Right lobe of liver (tissue), 6 donors: Measurements from ENCODE around the gene SLC30A2. TPM values are rescaled to one million over a fixed set of nuclear protein-coding genes. Genes with fewer than 3 reads are reported as not detected.
"Not testable (repeated sequence)": the region's sequence is repeated elsewhere in the genome, so short reads cannot be mapped to it uniquely, and the experiment has no call there.

Experiments used
- ATAC-seq, 4 donors: fragments of 200-7000 bp; cut with Tn5 transposase; one replicate each; pipeline ENCODE4 v1.9.1; 2020; ENCODE audit warnings: mild to moderate bottlenecking in 4 of 4, moderate library complexity in 4 of 4
- DNase-seq, 3 donors: peaks; one replicate each; pipeline ENCODE4 v3.0.0-alpha.2; 2020
- H3K27ac ChIP-seq, 3 donors: fragments of 200-600 bp; one replicate each; pipeline ENCODE4 v1.8.0; 2022
- H3K27me3 ChIP-seq, 2 donors: fragments of 200-600 bp; one replicate each; pipeline ENCODE4 v1.8.0; 2022
- H3K36me3 ChIP-seq, 4 donors: fragments of 200-600 bp; sonication (generic) in 1 of 4; one replicate each; pipeline versions ENCODE4 v1.5.1 to v1.8.0; 2017 to 2022; ENCODE audit warnings: control low read depth in 1 of 4
- H3K4me1 ChIP-seq, 4 donors: fragments of 200-600 bp; sonication (generic) in 1 of 4; one replicate each; pipeline versions ENCODE4 v1.5.1 to v1.8.0; 2017 to 2022; ENCODE audit warnings: control low read depth in 1 of 4
- H3K4me3 ChIP-seq, 3 donors: fragments of 200-600 bp; one replicate each; pipeline ENCODE4 v1.8.0; 2022
- H3K9me3 ChIP-seq, 4 donors: fragments of 200-600 bp; sonication (generic) in 1 of 4; one replicate each; pipeline versions ENCODE4 v1.5.1 to v1.8.0; 2017 to 2022; ENCODE audit warnings: control low read depth in 1 of 4
- CTCF ChIP-seq, 4 donors: fragments of 200-600 bp in 3 of 4; fragments of 450-650 bp in 1 of 4; IDR thresholded peaks; one replicate each; pipeline versions ENCODE4 v1.5.1 to v1.8.0; 2016 to 2022; ENCODE audit warnings: antibody characterized with exemption in 4 of 4, mild to moderate bottlenecking in 2 of 4
- POLR2A ChIP-seq: fragments of 450-650 bp; IDR thresholded peaks from one replicate; pipeline ENCODE4 v1.6.1; 2017; ENCODE audit warnings: antibody characterized with exemption, mild to moderate bottlenecking
- WGBS: methylation state at CpG from one replicate; pipeline ENCODE4 v1.1.6; 2018; ENCODE audit warnings: low coverage, low lambda C conversion rate; ENCODE audit not compliant: insufficient coverage; ENCODE audit errors: missing lambda C conversion rate; 5-methylcytosine and 5-hydroxymethylcytosine counted together
- intact Hi-C, 2 donors: fragments of 100-400 bp; cut with DNase I; formaldehyde crosslinking; loops; one replicate each; pipeline versions ENCODE4 v1.11.2 to v1.14.1; 2022
- long read RNA-seq: library from polyadenylated mRNA; unstranded; transcript quantifications from one replicate; pipeline ENCODE4 v2.0.0, GENCODE V29; 2019
- total RNA-seq, 6 experiments: library from RNA; depleted of rRNA in 2 of 6; stranded (reverse); fragments of >200 nt in 2 of 6; fragmentation: NEBNext Ultra II Directional in 3 of 6; extraction: Animal tissue kit (Norgen Biotek cat#: 25700) in 3 of 6; gene quantifications; one replicate each; pipeline versions ENCODE4 v1.1.0 to v1.2.4, GENCODE V29; 2016 to 2023
- donor health status: DM: no; HTN: yes; CAD: no.
- donor health status: DM: no; HTN: no; CAD: no.
- donor health status: DM: no; HTN: no; CAD: no.
- donor health status: DM: no; HTN: yes; CAD: no.
- donor health status: DM: no; HTN: yes; CAD: no.

Gene SLC30A2
- total RNA-seq, result under 1 TPM in 5 of 6 experiments, not detected in 1; 0.07 to 0.31 (median 0.22) TPM
- long read RNA-seq, result 0 reads

GRCh38 chr1:26045722-26046245 is at the start of gene SLC30A2:
TSS of gene SLC30A2 (minus strand) at chr1:26046118. CDS start at chr1:26045896, 222 bp downstream.
- no peak within 1 kb of the TSS for H3K27ac ChIP-seq

GRCh38 chr1:26094677-26095383 is 48.9 kb upstream of the SLC30A2 start:
- Histone ChIP-seq H3K27ac (no peak overlapping the region), H3K27me3 (no peaks in the 10 kb centered on the region), H3K36me3 (no peaks in the 10 kb centered on the region), H3K9me3 (no peaks in the 10 kb centered on the region), H3K4me1 (no peaks in the 10 kb centered on the region), H3K4me3 (no peak overlapping the region)
- DNase-seq, result peak in 1 of 3 donors; percentile 40
- TF ChIP-seq CTCF (IDR thresholded peaks at IDR 0.05), result no peak
- no peak for TF ChIP-seq POLR2A
- peak; percentile 58 to 79 (median 71) for ATAC-seq
- WGBS, result 47% methylated on average over 10 of the region's 17 CpGs
- intact Hi-C loops, result no loop called here

More at GRCh38 chr1:26045722-26046245, at the start of gene SLC30A2:
- Histone ChIP-seq H3K27me3 (peaks cover 6 to 25% of the 10 kb centered on the region in 2 donors), H3K9me3 (no peaks in the 10 kb centered on the region), H3K36me3 (no peaks in the 10 kb centered on the region), H3K4me3 (peak within 1 kb of the TSS in 1 of 3 donors; percentile 13), H3K4me1 (peaks cover 0 to 11% (median 0%) of the 10 kb centered on the region in 4 donors)
- intact Hi-C loops, result no loop called here
- DNase-seq, result no peak
- WGBS, result 6% methylated on average over 7 of the region's 62 CpGs
- ATAC-seq, result peak in 1 of 4 donors; percentile 31
- TF ChIP-seq POLR2A (no peak), CTCF (IDR thresholded peaks at IDR 0.05) (no peak)

GRCh38 chr1:26094076-26094669 is 48.3 kb upstream of the SLC30A2 start:
- Histone ChIP-seq H3K27ac (no peak overlapping the region), H3K27me3 (no peaks in the 10 kb centered on the region), H3K36me3 (no peaks in the 10 kb centered on the region), H3K9me3 (no peaks in the 10 kb centered on the region), H3K4me3 (no peak overlapping the region), H3K4me1 (no peaks in the 10 kb centered on the region)
- TF ChIP-seq CTCF (IDR thresholded peaks at IDR 0.05), result no peak
- no peak for TF ChIP-seq POLR2A
- intact Hi-C loops, result no loop called here
- DNase-seq (no peak), ATAC-seq (peak in 3 of 4 donors; percentile 13 to 27 (median 16))
- WGBS, result 33% methylated on average over 8 of the region's 11 CpGs

GRCh38 chr1:26093569-26093968 is 47.7 kb upstream of the SLC30A2 start:
- H3K27ac ChIP-seq, H3K4me1 ChIP-seq, H3K4me3 ChIP-seq, DNase-seq, H3K36me3 ChIP-seq, H3K9me3 ChIP-seq, H3K27me3 ChIP-seq, intact Hi-C loops, ATAC-seq: not testable (repeated sequence)
- WGBS, result 33% methylated on average over 6 of the region's 6 CpGs

GRCh38 chr1:26092422-26092821 is 46.5 kb upstream of the SLC30A2 start:
- ATAC-seq, result no peak
- Histone ChIP-seq H3K4me3 (no peak overlapping the region), H3K9me3 (no peaks in the 10 kb centered on the region), H3K36me3 (no peaks in the 10 kb centered on the region), H3K27me3 (no peaks in the 10 kb centered on the region), H3K4me1 (no peaks in the 10 kb centered on the region), H3K27ac (no peak overlapping the region)
- TF ChIP-seq POLR2A (no peak), CTCF (IDR thresholded peaks at IDR 0.05) (no peak)
- intact Hi-C loops, result no loop called here
- 30% methylated on average over 3 of the region's 7 CpGs for WGBS
- no peak for DNase-seq
